Measurements from ENCODE around the gene POLR3A.
"Not testable (repeated sequence)": the region's sequence is repeated elsewhere in the genome, so short reads cannot be mapped to it uniquely, and the experiment has no call there.

The POLR3A gene

DNA sequence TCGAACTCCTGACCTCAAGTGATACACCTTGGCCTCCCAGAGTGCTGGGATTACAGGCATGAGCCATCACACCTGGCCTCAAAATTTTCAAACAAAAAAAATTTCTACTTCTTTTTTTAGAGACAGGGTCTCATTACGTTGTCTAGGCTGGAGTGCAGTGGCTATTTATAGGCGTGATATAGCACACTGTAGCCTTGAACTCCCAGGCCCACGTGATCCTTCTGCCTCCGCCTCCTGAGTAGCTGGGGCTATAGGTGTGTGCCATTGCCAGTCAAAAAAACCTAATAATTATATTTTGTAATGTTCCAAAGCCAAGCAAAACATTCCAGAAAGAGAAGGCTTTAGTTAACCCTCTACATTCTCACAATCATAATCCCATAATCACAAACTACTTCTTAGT, 13.8 kb downstream of the POLR3A start:
- no peak for DNase-seq

- DNase-seq: no peak
Observed at GRCh38 chr10:78013564-78013963, 15.8 kb downstream of the POLR3A start.

GRCh38 chr10:78011065-78011464, 18.2 kb downstream of the POLR3A start:
- no peak for DNase-seq

DNA sequence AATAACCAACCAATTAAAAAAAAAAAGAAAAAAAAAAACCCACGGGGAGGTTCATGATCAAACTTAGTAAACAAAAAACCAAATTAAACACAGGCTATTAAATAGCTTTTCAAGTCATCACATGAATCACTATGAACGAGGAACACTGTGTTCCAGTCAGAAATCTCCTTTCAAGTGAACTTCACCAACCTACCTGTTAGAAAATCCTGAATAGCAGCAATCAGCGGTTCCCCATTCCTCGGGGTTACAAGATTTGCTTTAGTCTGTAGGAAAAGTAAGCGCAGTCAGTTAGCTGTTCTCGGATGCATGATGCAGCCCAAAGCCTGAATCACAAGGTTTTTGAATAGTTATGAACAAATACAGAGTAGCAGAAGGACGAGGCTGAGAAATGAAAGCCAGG, 19.0 kb downstream of the POLR3A start:
- DNase-seq: no peak

GRCh38 chr10:78009662-78010061, 19.7 kb downstream of the POLR3A start:
- no peak for DNase-seq

DNA sequence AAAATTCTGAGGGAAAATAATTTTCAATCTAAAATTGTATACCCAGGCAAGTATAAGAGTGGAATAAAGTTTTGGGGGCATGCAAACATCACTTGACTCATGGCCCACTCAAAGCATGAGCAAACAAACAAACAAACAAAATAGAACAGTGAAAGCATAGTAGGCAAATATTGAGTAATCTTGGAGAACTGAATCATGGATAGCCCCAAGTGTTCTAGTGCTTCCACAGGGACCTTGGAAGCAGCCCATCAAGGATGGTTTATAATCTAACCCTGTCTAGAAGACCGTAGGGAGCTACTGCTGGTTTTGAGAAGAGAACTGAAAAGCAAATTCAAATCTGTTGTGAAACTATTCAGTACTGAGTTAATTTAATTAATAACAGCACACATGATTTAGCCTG, 22.1 kb downstream of the POLR3A start:
- DNase-seq: no peak

DNA sequence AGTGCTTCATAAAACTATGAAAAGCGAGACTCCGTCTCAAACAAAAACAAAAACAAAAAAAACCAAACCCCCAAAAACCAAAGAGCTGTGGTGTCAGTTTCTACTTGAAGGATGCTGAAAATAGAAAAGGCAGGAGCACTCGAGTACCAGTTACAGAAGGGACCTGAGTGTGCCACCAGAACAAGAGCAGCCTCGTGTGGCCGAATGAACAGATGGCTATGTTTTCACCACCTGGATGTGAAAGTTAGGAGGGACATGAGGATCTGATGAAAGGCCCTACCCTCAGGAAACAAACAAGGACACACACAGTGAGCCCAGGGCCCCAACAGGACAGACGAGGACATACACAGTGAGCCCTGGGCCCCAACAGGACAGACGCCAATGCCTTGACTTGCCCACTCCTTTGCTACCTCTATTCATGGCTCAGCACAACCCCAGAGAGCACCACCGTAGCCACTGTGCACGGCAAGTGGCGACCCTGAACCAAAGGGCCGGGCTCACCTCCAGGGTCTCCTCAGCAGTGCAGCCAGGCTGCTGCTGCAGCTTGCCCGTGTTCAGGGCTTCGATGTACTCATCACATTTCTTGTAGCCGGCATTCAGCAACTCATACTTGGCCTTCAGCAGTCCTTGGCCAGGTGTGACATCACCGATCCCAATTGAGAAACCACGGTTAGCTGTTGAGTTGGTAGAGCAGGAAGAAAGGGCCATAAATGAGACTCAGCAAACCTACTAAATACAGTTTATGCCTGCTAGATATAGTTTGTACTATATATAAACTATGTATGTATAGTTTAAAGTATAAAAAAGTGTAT, 24.9 kb downstream of the POLR3A start:
- DNase-seq: no peak

DNA sequence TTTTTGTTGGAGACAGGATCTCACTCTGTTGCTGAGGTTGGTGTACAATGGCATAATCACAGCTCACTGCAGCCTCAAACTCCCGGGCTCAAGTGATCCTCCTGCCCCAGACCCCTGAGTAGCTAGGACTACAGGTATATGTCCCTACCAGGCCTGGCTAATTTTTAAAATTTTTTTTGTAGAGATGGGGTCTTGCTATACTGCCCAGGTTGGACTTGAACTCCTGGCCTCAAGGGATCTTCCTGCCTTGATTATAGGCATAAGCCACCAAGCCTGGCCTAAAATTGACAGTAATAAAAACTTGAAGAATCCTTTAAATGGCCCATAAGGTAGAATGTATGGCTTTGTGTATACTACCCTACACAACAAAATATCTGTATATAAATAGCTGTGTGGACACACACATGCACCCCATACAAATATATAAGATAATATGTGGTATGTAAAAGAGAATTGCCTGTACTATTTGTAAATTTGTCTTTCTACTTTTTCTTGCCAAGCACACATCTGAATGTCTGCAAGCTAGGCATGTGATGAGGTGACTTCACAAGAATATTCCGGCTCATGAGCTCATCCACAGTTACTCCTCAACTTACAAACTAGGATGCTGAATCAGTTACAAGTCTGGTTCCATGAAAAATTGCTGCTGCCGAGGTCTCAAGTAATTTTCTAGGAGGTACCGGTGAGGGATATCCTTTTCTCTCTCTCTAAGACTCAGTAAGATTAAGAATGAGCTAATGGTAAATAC, 26.6 kb downstream of the POLR3A start:
- DNase-seq: no peak

DNA sequence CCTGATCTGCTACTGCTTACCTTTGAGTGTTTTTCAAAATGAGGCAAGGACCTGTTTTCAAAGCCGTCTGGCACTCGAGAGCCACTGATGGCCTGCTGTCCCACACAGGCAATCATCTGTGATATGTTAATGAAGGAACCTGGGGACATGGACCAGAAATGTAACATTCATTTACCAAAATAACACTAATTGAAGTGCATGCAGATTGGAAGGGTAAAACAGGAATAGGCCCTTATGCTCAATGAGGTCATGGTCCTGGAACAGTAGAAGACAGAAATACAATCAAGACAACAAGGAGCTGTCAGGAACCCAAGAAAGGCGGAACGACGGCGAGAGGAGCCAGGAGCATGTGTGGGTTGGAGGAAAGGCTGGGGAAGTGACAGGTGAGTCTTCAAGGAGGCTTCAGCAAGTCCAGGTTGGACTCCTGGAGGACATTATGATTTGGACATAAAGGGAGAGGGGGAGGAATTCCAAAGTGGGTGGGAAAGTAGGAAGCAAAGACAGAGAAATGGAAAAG, 28.3 kb downstream of the POLR3A start:
- no peak for DNase-seq

- no peak for DNase-seq
Observed at GRCh38 chr10:78000206-78000605, 29.1 kb downstream of the POLR3A start.

DNA sequence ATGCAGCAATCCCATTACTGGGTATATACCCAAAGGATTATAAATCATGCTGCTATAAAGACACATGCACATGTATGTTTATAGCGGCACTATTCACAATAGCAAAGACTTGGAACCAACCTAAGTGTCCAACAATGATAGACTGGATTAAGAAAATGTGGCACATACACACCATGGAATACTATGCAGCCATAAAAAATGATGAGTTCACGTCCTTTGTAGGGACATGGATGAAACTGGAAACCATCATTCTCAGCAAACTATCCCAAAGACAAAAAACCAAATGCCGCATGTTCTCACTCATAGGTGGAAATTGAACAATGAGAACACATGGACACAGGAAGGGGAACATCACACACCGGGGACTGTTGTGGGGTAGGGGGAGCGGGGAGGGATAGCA, 30.5 kb downstream of the POLR3A start:
- DNase-seq: not testable (repeated sequence)

DNA sequence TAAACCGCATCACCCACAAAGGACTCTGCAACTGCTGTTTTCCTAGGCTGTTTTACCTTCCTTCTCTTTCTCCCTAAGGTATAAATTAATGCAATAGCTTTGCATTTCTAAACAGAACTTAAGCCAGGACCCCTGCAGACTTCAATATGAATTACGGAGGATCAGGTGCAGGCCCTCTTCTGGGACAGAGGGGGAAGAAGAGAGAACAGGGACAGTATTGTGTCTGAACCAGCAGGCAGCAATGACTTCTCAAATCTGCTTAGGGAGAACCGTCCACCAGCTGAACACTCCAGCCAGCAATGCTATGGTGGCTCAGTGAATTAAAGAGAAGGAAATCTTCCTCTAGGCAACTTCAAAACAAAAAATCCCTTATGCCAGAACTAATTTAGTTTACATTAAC, 35.7 kb downstream of the POLR3A start:
- no peak for DNase-seq

DNA sequence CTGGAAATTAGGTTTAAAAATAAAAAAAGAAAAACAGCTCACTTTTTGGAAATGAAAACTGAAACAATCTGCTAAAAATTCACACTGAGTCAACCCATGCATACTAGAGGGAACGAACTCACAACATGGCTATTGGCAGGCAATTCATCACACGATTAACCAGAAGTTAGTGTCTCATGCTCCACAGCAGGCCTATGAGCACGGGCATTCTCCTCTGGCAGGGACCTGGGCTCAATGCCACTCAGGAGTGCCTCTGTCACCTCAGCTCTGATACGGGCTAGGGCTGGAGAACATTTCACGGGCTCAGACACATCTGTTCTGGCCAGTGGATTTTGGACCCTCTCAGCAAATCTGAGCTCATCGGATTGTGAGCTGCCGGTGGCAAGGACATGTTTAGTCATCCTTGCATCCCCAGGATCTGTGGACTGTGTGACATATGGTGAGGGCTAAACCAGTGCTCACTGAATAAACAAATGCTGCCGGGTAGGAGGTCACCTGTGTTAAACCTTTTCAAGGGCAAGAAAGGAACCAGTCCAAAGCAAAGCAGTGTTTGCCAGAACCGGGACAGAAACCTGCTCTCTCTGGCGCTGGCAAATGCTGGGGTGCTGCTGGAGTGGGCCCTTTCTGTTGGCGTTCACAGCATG, 40.1 kb downstream of the POLR3A start:
- no peak for DNase-seq

DNA sequence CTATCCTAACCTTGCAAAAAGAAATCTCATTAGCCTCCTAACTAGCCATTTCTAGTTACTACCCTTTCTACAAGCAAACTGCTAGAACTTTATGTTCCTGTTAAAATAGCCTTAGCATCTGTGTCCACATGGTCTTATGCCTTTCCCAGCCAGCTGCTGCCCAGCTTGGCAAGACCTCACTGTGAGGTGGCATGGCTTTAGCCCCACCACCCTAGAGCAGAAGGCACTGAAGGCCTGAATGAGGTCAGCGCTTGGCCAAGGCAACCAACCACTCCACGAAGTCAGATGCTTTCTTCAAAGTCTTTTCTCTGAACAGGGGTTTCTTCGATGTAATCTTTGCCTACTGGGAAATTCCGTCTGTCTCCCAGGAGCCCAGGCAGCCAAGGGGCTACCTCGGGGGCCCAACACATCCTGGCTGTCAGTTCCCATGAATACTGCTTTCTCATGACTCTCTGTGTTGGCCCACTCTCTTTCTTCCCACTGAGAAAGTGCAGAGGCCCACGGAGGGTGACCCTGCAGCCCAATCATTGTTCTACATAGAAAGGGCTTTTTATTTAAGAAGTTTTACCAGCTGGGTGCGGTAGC, 41.6 kb downstream of the POLR3A start:
- DNase-seq: no peak

DNA sequence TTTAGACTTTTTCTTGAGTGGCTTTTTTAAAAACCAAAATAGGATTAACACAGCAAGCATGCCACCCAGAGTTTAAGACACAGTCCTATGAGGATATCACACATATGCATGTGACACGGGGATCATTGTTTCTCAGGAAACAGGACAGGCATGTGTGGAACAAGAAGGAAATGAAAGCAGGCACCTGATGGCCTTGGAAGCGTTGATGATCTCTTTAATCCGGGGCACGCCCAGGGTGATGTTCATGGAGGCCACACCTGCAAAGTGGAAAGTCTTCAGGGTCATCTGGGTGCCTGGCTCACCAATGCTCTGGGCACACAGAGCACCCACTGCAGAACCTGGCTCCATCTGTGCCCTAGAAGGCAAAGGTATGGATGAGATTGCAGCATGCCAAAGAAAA, 44.3 kb downstream of the POLR3A start:
- DNase-seq: no peak

DNA sequence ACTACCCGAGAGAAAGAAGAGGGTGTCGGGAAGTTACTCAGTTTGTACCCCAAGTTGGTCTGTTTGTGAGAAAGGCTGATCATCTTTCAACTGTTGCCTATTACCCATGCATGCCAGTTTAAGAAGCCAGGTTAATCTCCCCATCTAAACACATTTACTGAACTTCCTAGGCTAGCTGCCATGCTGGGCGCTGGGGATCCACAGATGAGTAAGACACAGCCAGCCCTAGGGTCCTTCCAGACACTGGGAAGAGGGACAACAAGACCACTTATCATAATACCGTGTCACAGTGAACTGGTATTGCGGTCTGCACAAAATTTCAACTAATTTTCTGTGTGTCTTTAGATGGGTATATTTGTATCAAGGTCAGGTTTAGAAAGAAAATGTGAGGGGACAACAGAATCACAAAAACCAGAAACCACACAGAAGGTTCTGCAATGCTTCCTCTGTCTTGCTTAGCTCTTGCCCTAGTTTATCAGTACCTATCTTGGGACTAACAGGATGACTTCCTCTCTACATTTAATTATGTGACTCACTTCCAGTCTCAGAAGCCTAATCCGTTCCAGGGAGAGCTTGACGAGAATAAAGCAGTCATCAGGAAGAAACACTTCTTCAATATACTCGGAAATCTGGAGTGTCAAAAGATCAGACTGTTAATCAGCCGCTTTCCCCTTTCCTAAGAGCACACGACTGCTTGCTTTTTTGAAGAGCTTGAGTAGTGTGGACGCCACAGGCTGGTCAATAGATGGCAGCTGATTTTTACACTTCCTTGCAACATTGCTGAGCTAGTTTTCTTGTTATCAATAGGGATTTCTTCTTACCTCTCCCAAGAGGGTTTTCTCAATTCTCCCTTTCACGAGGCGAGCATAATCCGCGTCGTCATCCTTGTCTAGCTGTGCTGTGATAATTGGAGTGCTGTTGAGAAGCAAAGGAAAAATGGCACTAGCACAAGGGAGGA, 45.7 kb downstream of the POLR3A start:
- DNase-seq: no peak

- DNase-seq: no peak
Observed at GRCh38 chr10:77981281-77981680, 48.0 kb downstream of the POLR3A start.

DNA sequence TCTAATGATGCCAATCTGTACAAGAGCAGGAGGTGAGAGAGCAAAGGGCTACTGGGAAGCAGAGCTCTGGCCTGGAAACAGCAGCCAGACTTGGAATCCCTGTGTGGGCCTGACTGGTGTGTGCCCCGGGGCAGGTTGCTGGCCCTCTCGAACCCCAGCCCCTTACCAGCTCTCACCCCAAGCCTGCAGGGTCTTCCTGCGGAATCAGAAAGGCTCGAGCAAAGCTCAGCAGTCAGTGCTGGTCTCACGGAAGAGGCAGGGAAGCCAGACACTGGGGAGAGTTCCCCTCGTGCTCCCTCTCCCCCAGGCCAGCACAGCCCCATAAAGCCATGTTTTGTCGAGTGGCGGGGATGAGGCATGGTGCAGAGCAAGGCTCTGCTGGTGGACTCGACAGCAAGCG, 50.1 kb downstream of the POLR3A start:
- DNase-seq: no peak

DNA sequence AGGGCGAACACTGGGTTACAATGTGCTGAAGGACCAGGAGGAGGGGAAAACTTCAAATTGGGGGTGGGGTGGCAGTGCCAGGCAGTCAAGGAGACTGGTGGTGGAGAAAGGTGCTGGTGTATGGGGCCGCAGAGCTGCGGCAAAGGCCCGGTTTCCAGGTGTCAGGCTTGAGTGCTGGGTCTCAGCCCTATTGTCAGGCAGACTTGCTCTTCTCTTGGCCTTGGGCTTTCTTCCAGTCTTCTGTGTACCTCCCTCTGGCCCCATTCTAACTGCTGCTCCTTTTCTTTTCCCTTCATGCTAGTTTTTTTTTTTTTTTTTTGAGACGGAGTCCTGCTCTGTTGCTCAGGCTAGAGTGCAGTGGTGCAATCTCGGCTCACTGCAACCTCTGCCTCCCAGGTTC, 51.0 kb downstream of the POLR3A start:
- DNase-seq: no peak

DNA sequence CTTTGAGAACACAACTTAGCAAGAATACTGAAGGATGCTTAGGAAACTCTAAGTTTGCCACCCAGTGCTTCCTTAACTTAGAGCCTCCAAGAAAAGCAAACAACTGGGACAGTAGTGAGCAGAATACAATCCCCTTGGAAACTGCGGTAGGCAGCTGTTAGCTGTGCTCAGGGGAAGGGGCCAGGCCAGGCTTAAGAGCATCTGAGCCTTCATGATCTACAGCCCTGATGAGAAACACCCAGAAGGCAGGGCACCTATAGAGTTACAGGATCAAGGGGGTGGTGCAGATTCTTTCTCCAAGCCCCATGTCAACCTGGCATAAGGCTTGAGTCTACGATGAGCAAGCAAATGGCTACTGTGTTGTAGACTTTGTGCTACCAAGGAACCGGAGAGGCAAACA, 51.4 kb downstream of the POLR3A start:
- no peak for DNase-seq

DNA sequence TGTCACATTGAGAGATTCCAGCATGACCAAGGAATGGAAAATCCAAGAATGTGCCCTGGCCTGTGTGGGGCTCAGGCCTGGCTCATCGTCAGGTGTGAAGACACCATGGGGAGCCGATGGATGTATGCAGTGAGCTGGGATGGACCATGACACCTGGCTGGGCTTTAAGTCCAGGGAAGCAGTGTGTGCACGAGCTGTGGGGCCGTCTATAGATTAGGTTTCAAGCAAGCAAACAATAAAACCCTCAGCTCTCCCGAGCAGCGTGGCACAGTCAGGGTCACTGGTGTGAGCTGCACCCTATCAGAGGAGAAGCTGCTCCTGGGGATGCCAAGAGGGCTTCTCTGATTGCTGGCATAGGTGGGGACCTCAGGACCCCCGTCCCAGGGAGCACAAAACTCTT, 52.3 kb downstream of the POLR3A start:
- no peak for DNase-seq

GRCh38 chr10:77975086-77975666, 54.1 kb downstream of the POLR3A start:
- no peak for DNase-seq

All from right hindlimb (tissue), 1 donor.